Measurements from ENCODE around the gene PRSS3.
A peak's percentile ranks its signal among the peaks of the same experiment; 100 is the strongest.
"Not testable (repeated sequence)": the region's sequence is repeated elsewhere in the genome, so short reads cannot be mapped to it uniquely, and the experiment has no call there.

PRSS3 gene

DNA sequence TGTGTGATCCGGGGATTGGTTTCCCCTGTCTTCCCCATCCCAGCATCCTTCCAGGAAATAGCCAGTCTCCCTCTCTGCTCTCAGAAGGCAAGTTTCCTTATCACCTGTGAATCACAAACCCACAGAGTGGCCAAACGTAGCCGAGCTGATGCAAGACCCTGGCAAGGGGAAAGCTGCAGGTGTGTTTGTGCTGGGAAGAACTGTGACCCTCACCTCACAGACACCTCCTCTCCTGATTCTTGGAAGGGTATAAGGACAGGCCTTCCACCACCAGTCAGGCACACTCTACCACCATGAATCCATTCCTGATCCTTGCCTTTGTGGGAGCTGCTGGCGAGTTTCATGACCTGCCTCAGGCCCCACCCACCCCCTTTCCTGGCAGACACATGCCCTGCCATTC, at the start of gene PRSS3:
TSS of gene PRSS3 (plus strand) at position 281 of the 400 bp plus-strand sequence. CDS start at position 294, 13 bp downstream.
- no peak for DNase-seq

DNA sequence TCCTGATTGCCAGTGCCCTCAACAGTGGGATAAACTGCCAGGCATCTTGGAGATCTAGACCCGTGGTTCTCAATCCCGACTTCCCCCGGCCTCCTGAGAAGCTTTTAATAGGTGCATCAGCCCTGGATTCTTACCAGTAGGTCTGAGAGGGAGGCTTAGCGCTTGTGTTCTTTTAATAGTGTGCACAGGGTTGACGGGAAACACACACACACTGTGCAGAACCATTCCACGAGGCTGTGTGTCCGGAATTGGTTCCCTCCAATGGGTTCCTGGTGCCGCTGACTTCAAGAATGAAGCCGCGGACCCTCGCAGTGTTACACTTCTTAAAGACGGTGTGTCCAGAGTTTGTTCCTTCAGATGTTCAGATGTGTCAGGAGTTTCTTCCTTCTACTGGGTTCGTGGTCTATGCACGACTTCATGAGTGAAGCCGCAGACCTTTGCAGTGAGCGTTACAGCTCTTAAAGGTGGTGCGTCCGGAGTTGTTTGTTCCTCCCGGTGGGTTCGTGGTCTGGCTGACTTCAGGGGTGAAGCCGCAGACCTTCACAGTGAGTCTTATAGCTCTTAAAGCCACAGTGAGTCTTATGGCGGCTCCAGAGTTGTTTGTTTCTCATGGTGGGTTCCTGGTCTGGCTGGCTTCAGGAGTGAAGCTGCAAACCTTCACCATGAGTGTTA, 46.6 kb upstream of the PRSS3 start:
- no peak for DNase-seq

GRCh38 chr9:33749305-33749654, 46.1 kb upstream of the PRSS3 start:
- not testable (repeated sequence) for DNase-seq

GRCh38 chr9:33750307-33750838, 45.0 kb upstream of the PRSS3 start:
- DNase-seq = no peak

- DNase-seq = no peak
Measured at GRCh38 chr9:33750839-33751339, 44.5 kb upstream of the PRSS3 start.

DNA sequence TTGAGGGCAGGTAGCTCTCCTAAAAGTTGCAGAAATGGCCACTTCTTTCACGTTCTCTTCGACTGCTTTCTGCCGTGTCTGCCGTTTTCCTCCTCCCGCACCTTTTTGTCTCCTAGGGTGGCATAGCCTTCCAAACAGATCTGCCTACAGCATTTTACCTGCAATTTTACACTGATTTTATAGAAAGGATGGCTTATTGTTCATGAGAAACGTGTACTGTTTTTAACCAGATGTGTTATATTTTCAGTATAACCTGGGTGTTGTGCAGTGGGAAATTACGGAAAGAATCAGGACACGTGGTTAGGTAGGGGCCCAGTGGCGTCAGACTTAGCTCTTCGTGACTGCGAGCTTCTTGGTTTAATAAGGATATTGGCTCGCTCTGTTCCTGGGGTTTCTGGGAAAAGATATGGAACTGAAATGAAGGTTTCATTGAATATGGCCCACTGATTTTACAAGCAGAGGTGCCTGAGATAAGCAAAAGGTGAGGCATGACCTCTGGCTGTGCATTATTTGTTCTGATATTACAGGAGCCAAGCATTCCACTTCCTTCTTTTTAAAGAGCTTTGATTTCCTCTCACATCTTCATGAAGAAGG, 43.7 kb upstream of the PRSS3 start:
- no peak for DNase-seq

GRCh38 chr9:33752130-33752637, 43.2 kb upstream of the PRSS3 start:
- DNase-seq = no peak

GRCh38 chr9:33752789-33753188, 42.6 kb upstream of the PRSS3 start:
- DNase-seq = not testable (repeated sequence)

DNA sequence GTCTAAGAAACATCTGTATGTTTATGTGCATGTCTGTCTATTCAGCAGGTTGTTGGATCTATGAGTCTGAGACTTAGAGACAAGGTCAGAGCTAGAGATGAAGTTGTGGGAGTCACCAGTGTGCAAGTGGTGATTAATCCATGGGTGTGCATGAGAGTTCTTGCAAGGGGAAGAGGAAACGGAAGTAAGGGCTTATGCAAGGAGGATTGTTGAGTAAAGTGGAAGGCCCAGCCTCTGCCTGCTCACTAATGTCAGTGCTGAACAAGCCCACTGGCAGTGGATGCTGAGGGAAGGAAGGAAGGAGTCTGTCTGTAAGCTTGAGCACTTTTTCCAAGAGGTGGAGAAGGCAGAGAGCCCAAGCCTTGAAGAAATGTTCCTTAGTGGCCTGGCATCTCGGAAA, 35.7 kb upstream of the PRSS3 start:
- peak; percentile 17 for DNase-seq

DNA sequence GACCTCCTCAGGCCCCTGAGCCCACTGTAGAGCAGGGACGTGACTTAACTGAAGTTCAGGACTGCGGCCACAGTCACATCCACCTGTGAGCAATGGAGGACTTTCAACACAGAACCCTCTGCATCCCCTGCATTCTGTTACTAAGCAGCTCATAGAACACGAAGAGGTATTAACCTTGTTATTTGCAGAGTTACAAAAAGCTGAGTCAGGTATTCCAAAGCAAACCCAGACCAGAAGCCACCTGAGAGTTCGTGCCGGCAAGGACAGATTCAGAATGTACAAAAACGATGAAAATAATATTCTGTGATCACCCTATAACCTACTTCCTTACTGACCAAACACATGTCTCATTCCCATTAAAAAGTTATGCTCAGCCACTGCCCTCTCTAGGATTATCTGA, 33.0 kb upstream of the PRSS3 start:
- DNase-seq = no peak

- peak; percentile 51 for DNase-seq
Measured at GRCh38 chr9:33763709-33764108, 31.7 kb upstream of the PRSS3 start.

GRCh38 chr9:33765411-33765810, 29.9 kb upstream of the PRSS3 start:
- DNase-seq = peak; percentile 65

- DNase-seq = peak; percentile 46
Measured at GRCh38 chr9:33770156-33770880, 25.0 kb upstream of the PRSS3 start.

GRCh38 chr9:33773135-33773534, 22.2 kb upstream of the PRSS3 start:
- DNase-seq = not testable (repeated sequence)

GRCh38 chr9:33774074-33774659, 21.2 kb upstream of the PRSS3 start:
- DNase-seq = not testable (repeated sequence)

GRCh38 chr9:33776578-33776977, 18.8 kb upstream of the PRSS3 start:
- DNase-seq = no peak

- peak; percentile 57 for DNase-seq
Measured at GRCh38 chr9:33778700-33779351, 16.5 kb upstream of the PRSS3 start.

GRCh38 chr9:33780276-33780675, 15.1 kb upstream of the PRSS3 start:
- no peak for DNase-seq

DNA sequence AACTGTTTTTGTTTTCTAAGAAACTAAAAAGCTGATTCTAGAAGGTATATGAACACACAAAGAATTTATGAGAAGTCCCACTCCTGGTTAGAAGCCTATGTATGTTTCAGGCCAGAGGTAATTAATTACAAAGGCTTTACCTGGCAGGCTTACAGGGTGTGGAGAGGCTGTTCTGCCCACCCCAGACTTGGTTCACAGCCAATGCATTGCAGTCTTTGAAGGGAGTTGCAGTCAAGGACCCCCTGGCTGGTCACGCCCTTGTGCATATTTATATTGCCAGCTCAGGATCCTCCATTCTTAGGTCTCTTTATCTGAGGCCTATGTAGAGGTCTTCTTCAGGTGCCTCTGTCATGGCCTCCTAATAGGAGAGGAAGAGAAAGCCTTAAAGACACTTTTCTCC, 13.6 kb upstream of the PRSS3 start:
- no peak for DNase-seq

- peak; percentile 47 for DNase-seq
Measured at GRCh38 chr9:33782395-33783152, 12.8 kb upstream of the PRSS3 start.

DNA sequence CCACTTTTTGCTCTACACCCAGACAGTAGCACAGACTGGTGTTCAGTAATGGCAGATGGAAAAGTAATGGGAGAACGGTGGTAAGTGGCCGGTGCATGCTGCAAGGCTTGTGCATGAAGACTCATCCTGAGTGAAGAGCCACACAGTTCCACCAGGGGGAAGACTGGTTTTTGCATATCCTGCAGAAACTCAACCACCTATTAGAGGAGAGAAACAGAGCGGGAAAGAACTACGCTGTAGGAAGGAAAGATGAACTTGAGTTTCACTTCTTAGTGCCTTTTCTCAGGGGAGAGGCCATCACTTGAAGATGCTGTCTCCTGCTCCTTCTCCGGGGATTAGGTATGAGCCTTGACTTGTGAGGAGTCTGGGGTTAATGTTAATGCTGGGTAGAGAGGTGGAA, 9.4 kb upstream of the PRSS3 start:
- no peak for DNase-seq

GRCh38 chr9:33786681-33787080, 8.7 kb upstream of the PRSS3 start:
- no peak for DNase-seq
